DND-41 (cell line): ENCODE results near the gene MRPS18A.

Experiments used
- CTCF ChIP-seq: IDR thresholded peaks from 2 replicates; pipeline ENCODE4 v1.5.1; 2012; ENCODE audit warnings: borderline replicate concordance, low read length, moderate library complexity, mild to moderate bottlenecking; ENCODE audit not compliant: poor library complexity, severe bottlenecking; ENCODE audit errors: extremely low read depth
- EZH2 ChIP-seq: IDR thresholded peaks from 3 replicates; pipeline ENCODE4 v1.6.1; 2012; ENCODE audit warnings: borderline replicate concordance, low read depth, mild to moderate bottlenecking, moderate library complexity, low read length, inconsistent platforms; ENCODE audit not compliant: severe bottlenecking

GRCh38 chr6:43724354-43724753, 36.8 kb upstream of the MRPS18A start:
- TF ChIP-seq CTCF, result no peak
- no peak for TF ChIP-seq EZH2
